Prostate gland (tissue), 2 donors: ENCODE results near the gene STK11. TPM values are rescaled to one million over a fixed set of nuclear protein-coding genes. Genes with fewer than 3 reads are reported as not detected.
A peak's percentile ranks its signal among the peaks of the same experiment; 100 is the strongest.

Experiments
- DNase-seq: peaks from one replicate; pipeline ENCODE4 v3.0.0-alpha.2; 2019; ENCODE audit warnings: low spot score
- H3K27ac ChIP-seq, 2 donors: fragments of 200-600 bp; sonication (generic); 2 replicates each; pipeline ENCODE4 v1.5.1; 2017 to 2019
- H3K27me3 ChIP-seq: fragments of 200-600 bp; sonication (generic); replicated peaks from 2 replicates; pipeline ENCODE4 v1.5.1; 2019; ENCODE audit not compliant: insufficient read depth
- H3K36me3 ChIP-seq, 2 donors: fragments of 200-600 bp; sonication (generic); 1 replicate in 1 of 2; 2 replicates in 1 of 2; pipeline versions ENCODE4 v1.5.1 to v1.8.1; 2017 to 2019
- H3K4me1 ChIP-seq: fragments of 200-600 bp; sonication (generic); replicated peaks from 2 replicates; pipeline ENCODE4 v1.5.1; 2019
- H3K4me3 ChIP-seq, 2 donors: fragments of 200-600 bp; sonication (generic); 2 replicates each; pipeline ENCODE4 v1.5.1; 2017 to 2019
- H3K9me3 ChIP-seq: fragments of 200-600 bp; sonication (generic); 2 replicates; pipeline ENCODE4 v1.5.1; 2017
- POLR2A ChIP-seq: fragments of 450-650 bp; IDR thresholded peaks from one replicate; pipeline ENCODE4 v1.6.1; 2016; ENCODE audit warnings: antibody characterized with exemption, mild to moderate bottlenecking
- POLR2AphosphoS5 ChIP-seq: sonication (generic); formaldehyde crosslinking; IDR thresholded peaks from one replicate; pipeline ENCODE4 v1.6.1; 2017; ENCODE audit warnings: antibody characterized with exemption
- whole genome bisulfite sequencing: methylation state at CpG from one replicate; pipeline ENCODE4 v1.1.5; 2018; 5-methylcytosine and 5-hydroxymethylcytosine counted together
- intact Hi-C: fragments of 100-400 bp; cut with DNase I; formaldehyde crosslinking; loops from one replicate; pipeline ENCODE4 v1.14.2; 2022
- total RNA-seq, 2 donors: library from RNA; depleted of rRNA; stranded (reverse); fragments of >200 nt; gene quantifications; one replicate each; pipeline ENCODE4 v1.1.0, GENCODE V29; 2016
- TF ChIP-seq, protein P1 (sequence below), 4 experiments: fragments of 200-600 bp in 2 of 4; fragments of 450-650 bp in 2 of 4; sonication (generic) in 2 of 4; IDR thresholded peaks; 1 replicate in 3 of 4; 2 replicates in 1 of 4; pipeline ENCODE4 v1.5.1; 2016 to 2019; ENCODE audit warnings: antibody characterized with exemption in 4 of 4, mild to moderate bottlenecking in 2 of 4, moderate library complexity in 2 of 4

STK11 gene
- total RNA-seq, 2 donors from 2014 or later, result 75.1 to 157 TPM

DNA sequence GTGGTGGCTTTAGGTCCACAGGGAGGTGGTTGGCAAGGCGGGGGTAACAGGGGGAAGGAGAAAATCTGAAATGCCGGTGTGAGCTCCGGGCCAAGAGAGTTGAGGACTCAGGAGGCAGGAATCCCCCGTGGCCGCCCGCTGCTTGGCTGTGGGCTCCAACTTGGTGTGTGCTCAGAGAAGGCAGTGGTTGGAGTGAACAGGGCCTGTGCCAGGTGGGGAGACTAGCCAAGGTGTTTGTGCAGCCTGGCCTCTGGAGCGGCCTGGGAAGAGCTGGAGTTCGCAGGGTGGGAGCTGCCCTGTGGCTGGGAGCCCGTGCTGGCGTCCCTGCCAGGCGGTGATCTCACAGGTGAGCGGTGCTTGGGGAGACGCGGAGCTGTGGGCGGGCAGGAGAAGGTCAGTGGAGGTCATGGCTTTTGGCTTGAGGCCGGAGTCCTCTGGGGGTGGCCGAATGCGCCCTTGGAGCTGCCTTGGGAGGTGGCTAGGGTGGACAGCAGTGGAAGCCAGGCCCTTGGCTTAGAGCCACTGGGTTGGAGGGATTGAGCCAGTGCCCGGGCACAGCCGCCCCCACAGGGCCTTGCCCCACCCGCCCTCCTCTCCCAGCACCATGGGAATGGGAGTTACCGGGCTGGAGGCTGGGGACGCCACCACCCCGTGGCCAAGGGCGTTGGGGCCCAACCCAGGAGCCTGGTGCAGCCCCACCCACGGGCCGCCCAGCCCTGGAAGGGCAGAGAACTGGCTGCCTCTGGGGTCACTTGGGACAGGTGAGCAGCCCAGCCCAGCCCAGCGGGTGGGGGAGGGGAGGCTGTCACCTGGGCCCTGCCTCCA is 56.4 kb downstream of the STK11 start:
- peak overlapping the region; percentile 89 to 100 for H3K27ac ChIP-seq
- no peaks in the 10 kb centered on the region for H3K9me3 ChIP-seq
- peak; percentile 40 for TF ChIP-seq POLR2A
- TF ChIP-seq, protein P1, sequence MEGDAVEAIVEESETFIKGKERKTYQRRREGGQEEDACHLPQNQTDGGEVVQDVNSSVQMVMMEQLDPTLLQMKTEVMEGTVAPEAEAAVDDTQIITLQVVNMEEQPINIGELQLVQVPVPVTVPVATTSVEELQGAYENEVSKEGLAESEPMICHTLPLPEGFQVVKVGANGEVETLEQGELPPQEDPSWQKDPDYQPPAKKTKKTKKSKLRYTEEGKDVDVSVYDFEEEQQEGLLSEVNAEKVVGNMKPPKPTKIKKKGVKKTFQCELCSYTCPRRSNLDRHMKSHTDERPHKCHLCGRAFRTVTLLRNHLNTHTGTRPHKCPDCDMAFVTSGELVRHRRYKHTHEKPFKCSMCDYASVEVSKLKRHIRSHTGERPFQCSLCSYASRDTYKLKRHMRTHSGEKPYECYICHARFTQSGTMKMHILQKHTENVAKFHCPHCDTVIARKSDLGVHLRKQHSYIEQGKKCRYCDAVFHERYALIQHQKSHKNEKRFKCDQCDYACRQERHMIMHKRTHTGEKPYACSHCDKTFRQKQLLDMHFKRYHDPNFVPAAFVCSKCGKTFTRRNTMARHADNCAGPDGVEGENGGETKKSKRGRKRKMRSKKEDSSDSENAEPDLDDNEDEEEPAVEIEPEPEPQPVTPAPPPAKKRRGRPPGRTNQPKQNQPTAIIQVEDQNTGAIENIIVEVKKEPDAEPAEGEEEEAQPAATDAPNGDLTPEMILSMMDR (IDR thresholded peaks at IDR 0.05), result no peak
- peak; percentile 56 for TF ChIP-seq POLR2AphosphoS5
- DNase-seq, result peak; percentile 82
- H3K27me3 ChIP-seq, result no peaks in the 10 kb centered on the region
- WGBS, result 16% methylated on average over 24 of the region's 28 CpGs
- H3K4me3 ChIP-seq, result peak overlapping the region in 1 of 2 donors; percentile 64
- peaks cover 0 to 3% of the 10 kb centered on the region in 2 donors for H3K36me3 ChIP-seq
- intact Hi-C loops, result no loop called here
- H3K4me1 ChIP-seq, result peaks cover 47% of the 10 kb centered on the region

DNA sequence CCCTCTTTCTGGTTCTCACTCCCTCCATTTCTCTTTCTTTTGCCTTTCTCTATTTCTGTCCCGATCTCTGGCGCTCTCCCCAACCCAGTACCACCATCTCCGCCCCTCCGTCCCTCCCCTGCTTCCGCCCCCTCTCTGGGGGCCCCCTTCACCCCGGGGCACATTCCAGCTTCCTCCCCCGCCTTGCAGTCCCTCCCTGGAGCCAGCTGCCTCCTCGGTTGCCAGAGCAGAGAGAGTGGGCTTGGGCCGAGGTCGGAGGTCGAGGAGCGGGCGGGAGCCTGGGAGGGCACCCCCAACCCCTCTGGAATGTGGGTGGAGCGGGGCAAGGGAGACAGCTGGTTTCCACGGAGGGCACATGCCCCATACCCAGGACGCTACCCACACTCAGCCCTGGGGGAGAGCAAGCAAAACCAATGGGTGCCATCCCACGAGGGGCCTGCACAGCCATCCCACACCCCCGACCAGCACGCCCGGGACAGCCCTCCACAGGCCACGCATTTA is 57.1 kb downstream of the STK11 start:
- 39% methylated on average over 21 of the region's 21 CpGs for WGBS
- TF ChIP-seq POLR2A, result no peak
- TF ChIP-seq, protein P1 (IDR thresholded peaks at IDR 0.05), result no peak
- no peak for TF ChIP-seq POLR2AphosphoS5
- DNase-seq, result no peak
- Histone ChIP-seq H3K4me1 (peaks cover 52% of the 10 kb centered on the region), H3K27ac (peak overlapping the region; percentile 89 to 100), H3K4me3 (no peak overlapping the region), H3K36me3 (no peaks in the 10 kb centered on the region), H3K9me3 (no peaks in the 10 kb centered on the region), H3K27me3 (no peaks in the 10 kb centered on the region)
- intact Hi-C loops, result no loop called here

DNA sequence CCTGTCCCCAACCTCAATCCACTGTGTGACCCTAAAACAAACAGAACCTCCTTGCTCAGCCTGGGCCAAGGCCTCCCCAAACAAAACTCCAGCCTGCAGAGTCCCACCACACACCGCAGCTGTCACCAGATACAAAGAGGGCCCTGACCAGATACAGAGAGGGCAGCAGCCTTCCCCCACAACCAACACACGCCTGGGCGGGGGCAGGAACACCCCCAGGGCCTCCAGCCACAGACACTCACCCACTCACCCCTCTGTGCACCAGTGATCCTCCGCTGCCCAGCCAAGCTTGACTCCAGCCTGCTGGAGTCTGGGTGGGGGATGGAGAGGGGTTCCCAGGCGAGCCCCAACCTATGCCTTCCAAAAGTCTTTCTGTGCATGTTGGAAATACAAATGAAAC is 57.6 kb downstream of the STK11 start:
- Histone ChIP-seq H3K4me3 (no peak overlapping the region), H3K4me1 (peaks cover 47% of the 10 kb centered on the region), H3K27me3 (no peaks in the 10 kb centered on the region), H3K27ac (peak overlapping the region; percentile 89 to 100), H3K36me3 (no peaks in the 10 kb centered on the region), H3K9me3 (no peaks in the 10 kb centered on the region)
- WGBS, result 74% methylated on average over 5 of the region's 5 CpGs
- TF ChIP-seq POLR2AphosphoS5, result no peak
- TF ChIP-seq POLR2A, result no peak
- DNase-seq, result no peak
- intact Hi-C loops, result no loop called here

DNA sequence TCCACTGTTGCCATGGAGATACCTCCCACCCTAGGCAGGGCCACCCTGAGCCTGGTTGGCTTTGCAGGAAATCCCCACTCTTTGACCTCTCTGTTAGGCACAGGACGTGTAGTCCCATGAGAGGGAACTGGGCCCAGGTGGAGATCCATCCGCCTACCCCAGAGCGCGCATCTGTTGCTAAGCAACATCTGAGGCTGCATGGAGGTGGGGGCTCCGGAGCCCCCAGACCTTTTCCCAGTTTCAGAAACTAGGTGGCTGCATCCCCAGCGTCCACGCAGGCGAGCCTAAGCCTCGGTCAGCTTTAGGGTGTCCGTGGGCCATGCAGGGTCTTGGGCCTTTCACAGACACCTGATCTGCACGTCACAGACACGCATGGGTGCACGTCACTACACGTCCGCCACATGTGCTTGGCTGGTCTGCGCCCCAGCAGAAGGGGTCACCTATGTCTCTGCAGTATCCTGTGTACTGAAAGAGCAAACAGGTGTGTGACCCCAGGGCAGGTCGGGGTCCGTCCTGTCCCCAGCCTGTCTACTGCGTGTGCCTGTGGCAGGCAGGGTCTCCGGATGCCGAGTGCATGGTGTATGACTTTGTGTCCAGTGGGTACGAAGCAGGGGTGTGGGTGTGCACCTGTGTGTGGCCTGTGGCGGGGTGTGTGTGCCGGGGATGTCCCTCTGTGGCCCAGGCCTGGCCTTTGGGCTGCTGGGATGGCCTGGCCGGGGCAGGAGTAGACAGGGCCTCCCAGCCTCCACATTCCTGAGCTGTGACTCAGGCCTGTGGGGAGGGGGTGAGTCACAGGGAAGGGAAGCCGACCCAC is 59.4 kb downstream of the STK11 start:
- H3K36me3 ChIP-seq, result no peaks in the 10 kb centered on the region
- H3K27ac ChIP-seq, result peak overlapping the region; percentile 82 to 88
- peaks cover 40% of the 10 kb centered on the region for H3K4me1 ChIP-seq
- DNase-seq, result peak; percentile 23
- H3K9me3 ChIP-seq, result no peaks in the 10 kb centered on the region
- 75% methylated on average over 24 of the region's 26 CpGs for WGBS
- TF ChIP-seq POLR2A (no peak), POLR2AphosphoS5 (peak; percentile 36)
- intact Hi-C loops, result no loop called here
- H3K27me3 ChIP-seq, result no peaks in the 10 kb centered on the region
- no peak overlapping the region for H3K4me3 ChIP-seq

DNA sequence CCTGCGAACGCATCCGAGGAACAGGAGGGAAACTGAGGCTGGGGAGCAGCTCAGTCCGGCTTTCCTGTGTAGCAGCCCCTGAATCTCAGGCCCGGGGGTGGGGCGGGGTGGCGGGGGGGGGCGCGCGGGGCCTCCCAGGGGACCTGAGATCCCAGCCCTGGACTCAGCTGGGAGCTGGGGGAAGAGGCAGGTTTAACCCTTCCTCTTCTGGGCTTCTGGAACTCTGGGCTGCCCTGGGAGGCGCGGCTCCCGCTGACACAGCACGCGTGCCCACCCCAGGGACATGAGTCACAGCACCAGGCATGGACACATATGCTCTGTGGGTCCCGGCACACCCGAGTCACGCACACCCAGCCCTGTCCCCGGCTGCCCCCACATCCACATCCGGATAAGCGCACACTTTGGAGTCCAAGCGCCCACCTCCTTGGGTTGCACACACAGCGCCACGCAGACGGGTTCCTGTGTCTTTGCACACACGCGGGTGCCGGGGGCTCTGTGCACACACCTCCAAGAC is 60.1 kb downstream of the STK11 start:
- no peaks in the 10 kb centered on the region for H3K36me3 ChIP-seq
- no peaks in the 10 kb centered on the region for H3K27me3 ChIP-seq
- peak overlapping the region; percentile 29 to 51 for H3K4me3 ChIP-seq
- H3K9me3 ChIP-seq, result no peaks in the 10 kb centered on the region
- H3K27ac ChIP-seq, result peak overlapping the region; percentile 82 to 88
- DNase-seq, result peak; percentile 38
- intact Hi-C loops, result loop anchor here (1.0 kb wide), 1 partner anchor 21 kb away; no protein-coding TSS in a partner anchor
- no peak for TF ChIP-seq POLR2A
- TF ChIP-seq, protein P1 (IDR thresholded peaks at IDR 0.05), result no peak
- no peak for TF ChIP-seq POLR2AphosphoS5
- 18% methylated on average over 15 of the region's 28 CpGs for WGBS
- H3K4me1 ChIP-seq, result peaks cover 39% of the 10 kb centered on the region
